Measurements from ENCODE around the gene MLYCD. TPM values are rescaled to one million over a fixed set of nuclear protein-coding genes. Genes with fewer than 3 reads are reported as not detected.

MLYCD gene
- total and polyA plus RNA-seq, 2 experiments from 2014 or later, result 3.2 to 7.2 TPM

- Mint-ChIP-seq H3K4me3 (no peak overlapping the region), H3K4me1 (peaks cover under 1% of the 10 kb centered on the region; the same call in 1 of the 3 replicates)
Observed at GRCh38 chr16:83933885-83934683, 35.2 kb downstream of the MLYCD start.

More at GRCh38 chr16:83933885-83934683, 35.2 kb downstream of the MLYCD start:
- no peaks in the 10 kb centered on the region for H3K4me1 ChIP-seq (ENCODE audit: insufficient read depth)
- Mint-ChIP-seq H3K36me3 (ENCODE audit: low read depth) (no peaks in the 10 kb centered on the region; the same call in 2 of the 3 replicates), H3K27ac (no peak overlapping the region), H3K27me3 (ENCODE audit: insufficient read depth, low read depth, poor library complexity) (peaks cover 14% of the 10 kb centered on the region), H3K9me3 (no peaks in the 10 kb centered on the region)
- H3K36me3 ChIP-seq (ENCODE audit: insufficient read depth), result no peaks in the 10 kb centered on the region
- no peak overlapping the region for H3K4me2 ChIP-seq
- ATAC-seq (no peak), DNase-seq (ENCODE audit: low spot score) (no peak)
- no peak overlapping the region for H3K27ac ChIP-seq (ENCODE audit: low read depth)
- no peaks in the 10 kb centered on the region for H3K9me2 ChIP-seq (ENCODE audit: insufficient read depth)
- H3K27me3 ChIP-seq (ENCODE audit: insufficient read depth), result no peaks in the 10 kb centered on the region
- TF ChIP-seq NANOG (IDR thresholded peaks at IDR 0.05; ENCODE audit: borderline replicate concordance) (no peak), POLR2AphosphoS5 (IDR thresholded peaks at IDR 0.05; ENCODE audit: low read depth) (no peak), ETS1 (IDR thresholded peaks at IDR 0.05) (no peak), ZNF462 (CRISPR knock-in tag; IDR thresholded peaks at IDR 0.05) (no peak), ZNF114 (CRISPR knock-in tag; IDR thresholded peaks at IDR 0.05) (no peak), CTCF (conservative IDR thresholded peaks at IDR 0.05; ENCODE audit: low read depth in 2 of 2) (no peak)
- no peaks in the 10 kb centered on the region for H3K79me2 ChIP-seq (replicated peaks; ENCODE audit: insufficient read depth)
- H3K4me3 ChIP-seq, result no peak overlapping the region
- no peak overlapping the region for H2AFZ ChIP-seq
- H3F3A ChIP-seq (replicated peaks; ENCODE audit: low read depth), result no peaks in the 10 kb centered on the region
- no peaks in the 10 kb centered on the region for H4K20me1 ChIP-seq (replicated peaks; ENCODE audit: insufficient read depth)

Measured in GM23338 (cell line).